Upper lobe of left lung (tissue), 6 donors: ENCODE measurements around the gene COL23A1. TPM values are rescaled to one million over a fixed set of nuclear protein-coding genes. Genes with fewer than 3 reads are reported as not detected.

Experiments
- ATAC-seq, 2 donors: fragments of 200-7000 bp; cut with Tn5 transposase; one replicate each; pipeline ENCODE4 v1.9.1; 2022; ENCODE audit warnings: mild to moderate bottlenecking in 2 of 2, moderate library complexity in 2 of 2; ENCODE audit not compliant: low FRiP score in 2 of 2
- DNase-seq, 2 donors: peaks; one replicate each; pipeline ENCODE4 v3.0.0-alpha.2; 2019 to 2020
- H3K27ac ChIP-seq, 4 donors: fragments of 200-600 bp; sonication (generic); one replicate each; pipeline ENCODE4 v1.5.1; 2016 to 2019
- H3K27me3 ChIP-seq, 4 donors: fragments of 200-600 bp; sonication (generic); one replicate each; pipeline ENCODE4 v1.5.1; 2017 to 2019
- H3K36me3 ChIP-seq, 4 donors: fragments of 200-600 bp; sonication (generic); one replicate each; pipeline ENCODE4 v1.5.1; 2016 to 2019
- H3K4me1 ChIP-seq, 4 donors: fragments of 200-600 bp; sonication (generic); one replicate each; pipeline ENCODE4 v1.5.1; 2018 to 2019
- H3K4me3 ChIP-seq, 4 donors: fragments of 200-600 bp; sonication (generic); one replicate each; pipeline ENCODE4 v1.5.1; 2017 to 2019; ENCODE audit warnings: mild to moderate bottlenecking in 2 of 4, moderate library complexity in 1 of 4
- H3K9me3 ChIP-seq, 4 donors: fragments of 200-600 bp; sonication (generic); one replicate each; pipeline ENCODE4 v1.5.1; 2018 to 2019
- CTCF ChIP-seq, 6 experiments: fragments of 450-650 bp in 4 of 6; fragments of 200-600 bp in 2 of 6; sonication (generic) in 2 of 6; IDR thresholded peaks; one replicate each; pipeline ENCODE4 v1.5.1; 2016 to 2019; ENCODE audit warnings: antibody characterized with exemption in 6 of 6
- EP300 ChIP-seq, 4 donors: sonication (generic); formaldehyde crosslinking; IDR thresholded peaks; one replicate each; pipeline ENCODE4 v1.5.1; 2017; ENCODE audit warnings: antibody characterized with exemption in 4 of 4, control low read depth in 2 of 4
- POLR2A ChIP-seq, 4 donors: fragments of 450-650 bp; IDR thresholded peaks; one replicate each; pipeline ENCODE4 v1.5.1; 2016 to 2017; ENCODE audit warnings: antibody characterized with exemption in 4 of 4, mild to moderate bottlenecking in 2 of 4
- POLR2AphosphoS5 ChIP-seq, 2 donors: sonication (generic); formaldehyde crosslinking; IDR thresholded peaks; one replicate each; pipeline ENCODE4 v1.5.1; 2017; ENCODE audit warnings: antibody characterized with exemption in 2 of 2
- WGBS, 2 donors: methylation state at CpG; one replicate each; pipeline ENCODE4 v1.1.5; 2017 to 2018; 5-methylcytosine and 5-hydroxymethylcytosine counted together
- total RNA-seq, 6 donors: library from RNA; depleted of rRNA in 4 of 6; stranded (reverse); fragments of >200 nt in 4 of 6; gene quantifications; one replicate each; pipeline versions ENCODE4 v1.1.0 to v1.2.1, GENCODE V29; 2016 to 2021
- donor health status: DM: no; HTN: no; CAD: no; lungs with moderate emphysema.
- donor health status: DM: no; HTN: yes; CAD: no; lungs with severe emphysema.

The COL23A1 gene
- total RNA-seq, 6 donors from 2014 or later, result 0.61 to 3.1 (median 1.5) TPM

DNA sequence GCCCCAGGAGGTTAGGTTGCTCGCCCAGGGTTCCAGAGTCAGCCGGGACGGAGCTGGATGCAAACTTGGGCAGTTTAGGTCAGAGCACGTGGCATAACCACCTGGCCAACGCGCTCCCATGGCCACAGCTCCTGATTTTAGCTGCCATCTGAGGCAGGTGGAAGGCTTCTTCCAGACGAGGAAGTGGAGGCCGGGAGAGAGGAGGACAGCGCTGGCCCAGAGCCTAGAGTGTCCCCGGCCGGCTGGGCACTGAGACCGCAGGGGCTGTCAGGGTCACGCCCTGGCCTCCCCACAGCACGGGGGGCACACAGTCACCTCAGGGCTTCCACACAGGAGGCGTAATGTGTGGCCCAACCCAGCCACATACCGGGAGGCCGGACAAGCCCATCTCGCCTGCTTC, 341.4 kb downstream of the COL23A1 start:
- Histone ChIP-seq H3K27me3 (no peaks in the 10 kb centered on the region), H3K9me3 (no peaks in the 10 kb centered on the region), H3K36me3 (no peaks in the 10 kb centered on the region), H3K4me1 (peaks cover 0 to 4% (median 0%) of the 10 kb centered on the region in 4 donors), H3K27ac (no peak overlapping the region), H3K4me3 (no peak overlapping the region)
- WGBS, 2 donors, result 86 to 91% methylated on average over 14 to 18 of the region's 18 CpGs
- DNase-seq (no peak), ATAC-seq (peak in 1 of 2 donors; percentile 39)
- TF ChIP-seq EP300 (IDR thresholded peaks at IDR 0.05) (no peak), POLR2A (IDR thresholded peaks at IDR 0.05) (no peak), CTCF (IDR thresholded peaks at IDR 0.05) (no peak), POLR2AphosphoS5 (IDR thresholded peaks at IDR 0.05) (no peak)

DNA sequence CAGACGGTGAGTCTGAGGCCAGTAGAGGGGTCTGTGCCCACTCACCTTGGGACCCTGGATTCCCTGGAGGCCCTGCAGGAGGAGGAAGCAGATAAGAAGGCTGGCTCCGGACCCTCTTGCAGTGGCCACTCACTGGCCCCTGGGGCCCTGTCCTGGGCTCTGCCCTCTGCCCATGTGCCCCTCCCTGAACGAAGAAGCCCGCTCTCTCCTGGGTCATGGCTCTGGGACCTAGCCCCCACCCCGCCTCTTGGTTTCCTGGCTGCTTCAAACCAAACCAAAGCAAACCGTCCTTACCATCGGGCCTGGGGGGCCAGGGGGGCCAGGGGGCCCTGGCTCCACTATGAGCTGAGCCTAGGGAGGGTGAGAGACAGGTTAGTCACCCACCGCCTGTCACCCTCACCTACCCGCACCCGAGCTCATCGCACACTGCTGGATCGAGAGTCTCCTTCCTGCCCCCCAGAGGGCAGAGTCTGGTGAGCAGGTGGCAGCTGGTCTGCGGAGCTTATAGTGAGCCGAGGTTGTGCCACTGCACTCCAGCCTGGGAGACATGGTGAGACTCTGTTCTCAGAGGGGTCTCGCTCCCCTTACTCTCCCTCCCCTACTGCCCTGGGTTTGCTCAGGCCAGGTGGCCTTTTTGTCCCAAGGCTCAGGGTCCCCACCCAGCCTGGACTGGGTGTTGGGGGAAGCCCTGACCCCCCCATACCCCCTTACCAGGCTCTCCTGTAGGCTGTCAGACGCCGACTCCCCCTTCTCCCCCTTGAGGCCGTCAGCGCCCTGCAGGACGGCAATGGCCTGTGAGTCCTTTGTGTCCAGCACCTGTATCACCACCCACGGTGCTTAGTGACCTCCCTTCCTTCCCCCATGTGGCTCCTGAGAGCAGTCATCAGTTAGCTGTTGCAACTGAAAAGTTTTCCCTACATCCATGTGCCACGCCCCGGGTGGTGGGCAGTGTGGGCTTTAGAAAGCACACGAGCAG, 342.4 kb downstream of the COL23A1 start:
- no peaks in the 10 kb centered on the region for H3K36me3 ChIP-seq
- no peak overlapping the region for H3K4me3 ChIP-seq
- DNase-seq (no peak), ATAC-seq (peak in 1 of 2 donors; percentile 2)
- TF ChIP-seq POLR2AphosphoS5 (IDR thresholded peaks at IDR 0.05) (no peak), EP300 (IDR thresholded peaks at IDR 0.05) (no peak), CTCF (IDR thresholded peaks at IDR 0.05) (no peak), POLR2A (IDR thresholded peaks at IDR 0.05) (no peak)
- WGBS, 2 donors, result 66 to 90% methylated on average over 16 to 20 of the region's 24 CpGs
- H3K27ac ChIP-seq, result no peak overlapping the region
- peaks cover 0 to 4% (median 0%) of the 10 kb centered on the region in 4 donors for H3K4me1 ChIP-seq
- H3K27me3 ChIP-seq, result no peaks in the 10 kb centered on the region
- H3K9me3 ChIP-seq, result no peaks in the 10 kb centered on the region

- ATAC-seq, result no peak
These were observed 343.4 kb downstream of the COL23A1 start for GRCh38 chr5:178246624-178247279.

GRCh38 chr5:178245389-178245788, 344.8 kb downstream of the COL23A1 start:
- Histone ChIP-seq H3K4me1 (peaks cover 6 to 16% (median 12%) of the 10 kb centered on the region in 4 donors), H3K9me3 (no peaks in the 10 kb centered on the region), H3K27ac (no peak overlapping the region), H3K27me3 (no peaks in the 10 kb centered on the region), H3K4me3 (no peak overlapping the region), H3K36me3 (no peaks in the 10 kb centered on the region)
- WGBS, 2 donors, result 89 to 91% methylated on average over 2 of the region's 2 CpGs
- DNase-seq, result no peak
- ATAC-seq, result no peak
- TF ChIP-seq POLR2AphosphoS5 (IDR thresholded peaks at IDR 0.05) (no peak), POLR2A (IDR thresholded peaks at IDR 0.05) (no peak), CTCF (IDR thresholded peaks at IDR 0.05) (no peak), EP300 (IDR thresholded peaks at IDR 0.05) (no peak)

More at GRCh38 chr5:178246624-178247279, 343.4 kb downstream of the COL23A1 start:
- Histone ChIP-seq H3K36me3 (no peaks in the 10 kb centered on the region), H3K4me1 (peaks cover 0 to 4% (median 0%) of the 10 kb centered on the region in 4 donors), H3K4me3 (no peak overlapping the region), H3K27ac (no peak overlapping the region), H3K27me3 (no peaks in the 10 kb centered on the region), H3K9me3 (no peaks in the 10 kb centered on the region)
- WGBS, 2 donors, result 78 to 88% methylated on average over 11 to 12 of the region's 15 CpGs
- no peak for DNase-seq
- TF ChIP-seq CTCF (IDR thresholded peaks at IDR 0.05) (no peak), EP300 (IDR thresholded peaks at IDR 0.05) (no peak)
